Putamen (tissue), 1 donor: ENCODE results near the gene KCNK13.
"Not testable (repeated sequence)": the region's sequence is repeated elsewhere in the genome, so short reads cannot be mapped to it uniquely, and the experiment has no call there.

ENCODE experiments used
- DNase-seq: peaks from one replicate; pipeline ENCODE4 v3.0.0-alpha.2; 2016; ENCODE audit warnings: low spot score

Gene KCNK13

DNA sequence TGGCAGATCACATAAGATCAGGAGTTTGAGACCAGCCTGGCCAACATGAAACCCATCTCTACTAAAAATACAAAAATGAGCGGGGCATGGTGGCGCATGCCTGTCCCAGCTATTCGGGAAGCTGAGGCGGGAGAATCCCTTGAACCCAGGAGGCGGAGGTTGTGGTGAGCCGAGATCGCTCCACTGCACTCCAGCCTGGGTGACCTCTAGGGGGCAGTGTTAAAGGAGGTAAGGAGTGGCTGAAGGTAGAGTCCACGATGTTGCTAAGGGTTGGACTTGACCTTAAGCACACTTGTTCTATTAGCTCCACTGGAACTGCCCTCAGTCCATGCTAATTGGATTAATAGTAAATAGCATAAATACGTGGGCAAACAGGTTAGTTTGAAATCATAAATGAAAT, 132.1 kb downstream of the KCNK13 start:
- no peak for DNase-seq

DNA sequence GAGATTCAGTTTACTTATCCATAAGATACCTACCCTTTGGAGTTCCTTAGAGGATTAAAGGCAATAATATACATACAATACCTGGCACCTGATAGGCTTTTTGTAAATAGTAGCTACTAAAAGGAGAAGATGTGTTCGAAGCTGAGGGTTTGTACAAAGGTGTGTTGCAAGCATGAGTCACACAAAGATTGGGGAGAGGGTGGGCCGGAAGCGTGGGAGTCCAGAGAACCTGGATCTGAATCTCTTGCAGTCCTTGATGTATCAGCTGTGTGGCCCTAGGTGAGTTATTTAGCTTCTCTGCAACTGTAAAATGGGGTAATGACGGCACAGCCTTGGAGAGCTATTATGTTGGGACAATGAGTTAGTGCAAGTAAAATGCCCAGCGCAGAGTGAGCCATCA, 132.9 kb downstream of the KCNK13 start:
- DNase-seq = no peak

DNA sequence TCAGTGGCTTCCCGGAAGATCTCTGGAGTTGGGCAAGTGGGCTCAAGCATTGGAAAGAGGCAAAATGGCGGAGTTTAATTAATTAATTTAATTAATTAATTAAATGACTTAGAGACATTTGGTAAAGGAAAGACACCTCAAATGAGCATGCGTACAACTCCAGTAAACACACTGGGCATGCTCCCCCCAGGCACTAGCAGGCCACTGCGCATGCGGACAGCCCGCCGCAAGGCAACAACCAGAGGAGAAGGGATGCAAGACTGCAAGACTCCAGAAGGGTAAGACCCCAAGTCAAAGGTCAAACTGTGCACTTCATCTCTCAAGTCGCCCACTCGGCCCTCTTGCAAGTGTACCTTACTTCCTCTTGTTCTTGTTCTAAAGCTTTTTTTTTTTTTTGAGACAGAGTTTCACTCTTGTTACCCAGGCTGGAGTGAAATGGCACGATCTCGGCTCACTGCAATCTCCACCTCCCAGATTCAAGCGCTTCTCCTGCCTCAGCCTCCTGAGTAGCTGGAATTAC, 136.8 kb downstream of the KCNK13 start:
- no peak for DNase-seq

DNA sequence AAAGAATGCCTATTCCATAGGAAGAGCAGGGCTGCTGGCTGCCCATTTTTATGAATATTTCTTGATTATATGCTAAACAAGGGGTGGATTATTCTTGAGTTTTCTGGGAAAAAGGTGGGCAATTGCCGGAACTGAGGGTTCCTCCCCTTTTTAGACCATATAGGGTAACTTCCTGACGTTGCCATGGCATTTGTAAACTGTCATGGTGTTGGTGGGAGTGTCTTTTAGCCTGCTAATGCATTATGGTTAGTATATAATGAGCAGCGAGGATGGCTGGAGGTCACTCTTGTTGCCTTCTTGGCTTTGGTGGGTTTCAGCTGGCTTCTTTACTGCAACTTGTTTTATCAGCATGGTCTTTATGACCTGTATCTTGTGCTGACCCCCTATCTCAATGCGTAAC, 138.8 kb downstream of the KCNK13 start:
- not testable (repeated sequence) for DNase-seq

DNA sequence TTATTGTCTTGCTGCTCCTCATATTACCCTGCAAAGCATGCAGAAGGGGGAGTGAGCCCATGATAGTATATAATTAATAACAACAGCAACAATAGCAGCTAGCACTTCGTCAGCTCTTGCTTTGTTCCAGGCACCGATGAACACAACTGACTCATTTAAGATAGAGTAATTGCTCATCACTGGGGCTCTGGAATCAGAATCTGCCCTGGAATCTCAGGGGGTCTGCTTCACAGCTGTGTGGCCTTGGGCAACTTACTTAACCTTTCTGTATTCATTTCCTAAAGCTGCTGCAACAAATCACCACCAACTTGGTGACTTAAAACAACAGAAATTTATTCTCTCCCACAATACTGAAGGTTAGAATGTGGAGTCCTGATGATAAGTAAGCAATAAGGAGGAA, 139.6 kb downstream of the KCNK13 start:
- no peak for DNase-seq

DNA sequence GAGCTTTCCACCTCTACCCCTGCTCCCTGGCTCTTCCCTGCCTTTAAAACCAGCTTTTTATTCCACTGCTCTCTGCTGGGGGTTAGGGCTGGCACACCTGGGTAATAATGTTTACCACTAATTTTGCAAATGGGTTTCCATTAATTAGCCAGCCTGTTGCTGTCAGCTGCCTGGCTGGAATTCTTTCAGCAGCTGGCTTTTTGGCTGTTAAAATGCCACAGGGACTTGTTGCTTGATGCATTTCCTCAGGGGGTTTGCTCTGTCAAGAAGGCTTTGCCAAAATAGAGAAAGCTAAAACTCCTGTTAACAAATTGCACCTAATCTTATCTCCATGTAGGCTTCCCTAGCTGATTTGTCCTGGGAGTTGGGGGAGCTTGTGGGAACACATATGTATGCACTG, 142.7 kb downstream of the KCNK13 start:
- no peak for DNase-seq

DNA sequence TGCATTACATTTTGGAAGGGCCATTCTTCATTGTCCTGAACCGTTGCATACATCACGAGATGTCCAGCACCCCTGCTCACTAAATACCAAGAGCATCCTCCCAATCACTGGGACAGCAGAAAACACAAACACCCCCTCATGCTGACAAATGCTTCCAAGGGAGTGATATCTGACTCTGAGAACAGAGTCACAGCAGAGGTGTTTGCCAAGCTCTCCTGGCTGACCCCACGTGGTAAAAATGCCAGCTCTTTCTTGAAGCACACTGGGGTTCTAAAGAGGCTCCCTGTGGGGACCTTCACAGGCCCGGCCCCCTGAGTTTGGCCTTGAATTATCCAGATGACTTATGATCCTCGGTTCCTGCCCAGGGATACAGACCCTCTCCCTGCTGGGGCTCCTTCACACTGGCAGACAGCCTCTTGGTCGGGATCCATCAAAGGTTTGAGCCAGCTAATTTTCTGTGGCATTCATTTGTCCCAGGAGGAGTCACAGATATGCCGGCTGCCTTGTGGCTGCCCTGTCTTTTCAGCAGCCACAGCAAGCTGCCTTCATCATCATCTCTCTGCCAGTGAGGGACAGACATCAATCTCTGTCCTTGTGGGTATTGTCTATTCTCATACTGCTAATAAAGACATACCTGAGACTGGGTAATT, 151.4 kb downstream of the KCNK13 start:
- DNase-seq = no peak

DNA sequence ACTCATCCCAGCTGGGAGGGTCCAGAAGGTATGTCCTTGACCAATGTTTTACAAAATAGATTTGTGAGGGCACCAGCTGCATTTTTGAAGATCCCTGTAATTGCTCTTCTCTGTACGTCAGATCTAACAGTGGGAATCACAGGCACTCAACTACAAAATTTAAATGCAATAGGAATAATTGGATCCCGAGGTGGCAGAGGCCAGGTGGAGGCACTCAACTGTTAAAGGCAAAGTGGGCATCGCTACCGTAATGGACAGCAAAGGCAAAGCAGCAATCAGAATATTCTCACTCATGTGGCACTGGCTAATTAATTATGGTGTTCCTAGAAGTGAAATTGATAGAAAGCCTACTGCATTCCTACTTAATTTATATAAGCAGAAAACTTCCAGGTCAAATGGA, 166.7 kb downstream of the KCNK13 start:
- DNase-seq = no peak

DNA sequence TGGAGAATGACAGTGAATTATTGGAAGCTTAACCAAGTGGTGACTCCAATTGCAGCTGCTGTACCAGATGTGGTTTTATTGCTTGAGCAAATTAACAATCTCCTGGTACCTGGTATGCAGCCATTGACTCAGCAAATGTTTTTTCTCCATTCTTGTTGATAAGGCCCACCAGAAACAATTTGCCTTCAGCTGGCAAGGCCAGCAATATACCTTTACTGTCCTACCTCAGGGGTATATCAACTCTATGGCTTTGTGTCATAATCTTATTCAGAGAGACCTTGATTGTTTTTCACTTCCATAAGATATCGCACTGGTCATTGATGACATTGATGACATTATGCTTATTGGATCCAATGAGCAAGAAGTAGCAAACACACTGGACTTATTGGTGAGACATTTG, 168.1 kb downstream of the KCNK13 start:
- DNase-seq = not testable (repeated sequence)
